Vagina (tissue), 2 donors: Measurements from ENCODE around the gene CDK14. TPM values are rescaled to one million over a fixed set of nuclear protein-coding genes. Genes with fewer than 3 reads are reported as not detected.

Experiments
- DNase-seq, 2 donors: peaks; one replicate each; pipeline ENCODE4 v3.0.0-alpha.2; 2017; ENCODE audit errors: extremely low spot score in 2 of 2
- H3K27ac ChIP-seq: fragments of 200-600 bp; sonication (generic); one replicate; pipeline ENCODE4 v1.5.1; 2019
- H3K27me3 ChIP-seq: fragments of 200-600 bp; sonication (generic); one replicate; pipeline ENCODE4 v1.5.1; 2019
- H3K36me3 ChIP-seq, 2 donors: fragments of 200-600 bp; sonication (generic); one replicate each; pipeline ENCODE4 v1.5.1; 2017 to 2019
- H3K4me1 ChIP-seq: fragments of 200-600 bp; sonication (generic); one replicate; pipeline ENCODE4 v1.5.1; 2019
- H3K4me3 ChIP-seq, 2 donors: fragments of 200-600 bp; sonication (generic); 1 replicate in 1 of 2; 2 replicates in 1 of 2; pipeline ENCODE4 v1.5.1; 2016 to 2019
- H3K9me3 ChIP-seq: fragments of 200-600 bp; sonication (generic); one replicate; pipeline ENCODE4 v1.5.1; 2019
- CTCF ChIP-seq, 3 experiments: fragments of 450-650 bp in 2 of 3; fragments of 200-600 bp in 1 of 3; sonication (generic) in 1 of 3; IDR thresholded peaks; one replicate each; pipeline ENCODE4 v1.5.1; 2017 to 2019; ENCODE audit warnings: antibody characterized with exemption in 3 of 3, mild to moderate bottlenecking in 2 of 3, moderate library complexity in 2 of 3
- POLR2A ChIP-seq, 2 donors: fragments of 450-650 bp; IDR thresholded peaks; one replicate each; pipeline ENCODE4 v1.6.1; 2017; ENCODE audit warnings: antibody characterized with exemption in 2 of 2, mild to moderate bottlenecking in 2 of 2, moderate library complexity in 2 of 2
- POLR2AphosphoS5 ChIP-seq, 2 donors: sonication (generic); formaldehyde crosslinking; IDR thresholded peaks; one replicate each; pipeline ENCODE4 v1.9.0; 2017; ENCODE audit warnings: antibody characterized with exemption in 2 of 2, mild to moderate bottlenecking in 2 of 2, low read depth in 1 of 2; ENCODE audit not compliant: insufficient read depth in 1 of 2
- intact Hi-C: fragments of 100-400 bp; cut with DNase I; formaldehyde crosslinking; loops from one replicate; pipeline ENCODE4 v1.15.1; 2023
- total RNA-seq: library from RNA; depleted of rRNA; stranded (reverse); fragments of >200 nt; gene quantifications from one replicate; pipeline ENCODE4 v1.2.3, GENCODE V29; 2016

CDK14 gene
- total RNA-seq, 1 donor from 2014 or later = 21.6 TPM

- Histone ChIP-seq H3K27me3 (no peaks in the 10 kb centered on the region), H3K9me3 (no peaks in the 10 kb centered on the region), H3K4me1 (no peaks in the 10 kb centered on the region), H3K36me3 (no peaks in the 10 kb centered on the region), H3K4me3 (no peak overlapping the region), H3K27ac (no peak overlapping the region)
- intact Hi-C loops = no loop called here
- TF ChIP-seq POLR2AphosphoS5 (IDR thresholded peaks at IDR 0.05; ENCODE audit: insufficient read depth in 1 of 2, low read depth in 1 of 2) (no peak), CTCF (IDR thresholded peaks at IDR 0.05) (no peak), POLR2A (IDR thresholded peaks at IDR 0.05) (no peak)
- no peak for DNase-seq
These were observed 473.0 kb downstream of the CDK14 start for GRCh38 chr7:91069146-91069545.

- H3K36me3 ChIP-seq = no peaks in the 10 kb centered on the region
- no peak overlapping the region for H3K27ac ChIP-seq
- TF ChIP-seq CTCF (IDR thresholded peaks at IDR 0.05) (no peak), POLR2A (IDR thresholded peaks at IDR 0.05) (no peak), POLR2AphosphoS5 (IDR thresholded peaks at IDR 0.05; ENCODE audit: insufficient read depth in 1 of 2, low read depth in 1 of 2) (no peak)
- peaks cover 14% of the 10 kb centered on the region for H3K4me1 ChIP-seq
- H3K4me3 ChIP-seq = no peak overlapping the region
- H3K9me3 ChIP-seq = no peaks in the 10 kb centered on the region
- no peak for DNase-seq
- intact Hi-C loops = no loop called here
- no peaks in the 10 kb centered on the region for H3K27me3 ChIP-seq
These were observed 483.4 kb downstream of the CDK14 start for GRCh38 chr7:91079487-91079886.

- no peak for DNase-seq
- no peak overlapping the region for H3K4me3 ChIP-seq
- intact Hi-C loops = no loop called here
- H3K9me3 ChIP-seq = no peaks in the 10 kb centered on the region
- TF ChIP-seq POLR2A (IDR thresholded peaks at IDR 0.05) (no peak), POLR2AphosphoS5 (IDR thresholded peaks at IDR 0.05; ENCODE audit: insufficient read depth in 1 of 2, low read depth in 1 of 2) (no peak), CTCF (IDR thresholded peaks at IDR 0.05) (no peak)
- no peak overlapping the region for H3K27ac ChIP-seq
- H3K4me1 ChIP-seq = peaks cover 14% of the 10 kb centered on the region
- no peaks in the 10 kb centered on the region for H3K36me3 ChIP-seq
- no peaks in the 10 kb centered on the region for H3K27me3 ChIP-seq
These were observed 484.2 kb downstream of the CDK14 start for GRCh38 chr7:91080351-91080750.

- intact Hi-C loops = no loop called here
- H3K4me3 ChIP-seq = no peak overlapping the region
- H3K4me1 ChIP-seq = peaks cover 14% of the 10 kb centered on the region
- peak in 1 of 2 donors; percentile 24 for TF ChIP-seq POLR2AphosphoS5 (IDR thresholded peaks at IDR 0.05; ENCODE audit: insufficient read depth in 1 of 2, low read depth in 1 of 2)
- no peak for TF ChIP-seq POLR2A (IDR thresholded peaks at IDR 0.05)
- TF ChIP-seq CTCF (IDR thresholded peaks at IDR 0.05) = no peak
- no peaks in the 10 kb centered on the region for H3K9me3 ChIP-seq
- DNase-seq = no peak
- no peaks in the 10 kb centered on the region for H3K36me3 ChIP-seq
- peak overlapping the region; percentile 42 for H3K27ac ChIP-seq
- H3K27me3 ChIP-seq = no peaks in the 10 kb centered on the region
These were observed 485.9 kb downstream of the CDK14 start for GRCh38 chr7:91082038-91082437.

- Histone ChIP-seq H3K27me3 (no peaks in the 10 kb centered on the region), H3K27ac (peak overlapping the region; percentile 42), H3K4me3 (no peak overlapping the region), H3K4me1 (peaks cover 14% of the 10 kb centered on the region), H3K36me3 (no peaks in the 10 kb centered on the region), H3K9me3 (no peaks in the 10 kb centered on the region)
- intact Hi-C loops = no loop called here
- no peak for DNase-seq
- TF ChIP-seq POLR2A (IDR thresholded peaks at IDR 0.05) (no peak), POLR2AphosphoS5 (IDR thresholded peaks at IDR 0.05; ENCODE audit: insufficient read depth in 1 of 2, low read depth in 1 of 2) (no peak), CTCF (IDR thresholded peaks at IDR 0.05) (peak; percentile 7 to 48 (median 41))
These were observed 486.9 kb downstream of the CDK14 start for GRCh38 chr7:91082852-91083495.
